Measurements from ENCODE around the gene TMEM53. TPM values are rescaled to one million over a fixed set of nuclear protein-coding genes. Genes with fewer than 3 reads are reported as not detected.

Gene TMEM53
- polyA plus RNA-seq, 1 of the 3 experiments (the other 2 are of a cell fraction): 14.9 TPM

DNA sequence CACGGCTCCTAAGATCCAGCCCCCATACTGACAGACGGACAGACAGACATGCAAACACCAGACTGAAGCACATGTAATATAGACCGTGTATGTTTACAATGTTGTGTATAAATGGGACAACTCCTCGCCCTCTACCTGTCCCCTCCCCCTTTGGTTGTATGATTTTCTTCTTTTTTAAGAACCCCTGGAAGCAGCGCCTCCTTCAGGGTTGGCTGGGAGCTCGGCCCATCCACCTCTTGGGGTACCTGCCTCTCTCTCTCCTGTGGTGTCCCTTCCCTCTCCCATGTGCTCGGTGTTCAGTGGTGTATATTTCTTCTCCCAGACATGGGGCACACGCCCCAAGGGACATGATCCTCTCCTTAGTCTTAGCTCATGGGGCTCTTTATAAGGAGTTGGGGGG is 23.2 kb downstream of the TMEM53 start:
- no peaks in the 10 kb centered on the region for H3K9me2 ChIP-seq
- H4K20me1 ChIP-seq (ENCODE audit: insufficient read depth): no peaks in the 10 kb centered on the region
- WGBS (ENCODE audit: low lambda C conversion rate): 88% methylated on average over 8 of the region's 8 CpGs
- no peak overlapping the region for H2AFZ ChIP-seq (ENCODE audit: low read depth)
- peaks cover 0 to 44% of the 10 kb centered on the region in 2 experiments for H3K36me3 ChIP-seq (replicated peaks in 1 of 2; ENCODE audit: control insufficient read depth in 1 of 2, insufficient read depth in 2 of 2, low read length in 1 of 2)
- no peak for DNase-seq
- CTCF ChIA-PET: interaction anchor here (0.6 to 7.5 kb wide), 21 partner anchors 11 to 434 kb away, joined by 3 to 163 read pairs (median 18); partner anchors contain the start of genes ARMH1 and TMEM53
- peaks cover 4% of the 10 kb centered on the region for H3F3A ChIP-seq (replicated peaks; ENCODE audit: insufficient read depth)
- no peaks in the 10 kb centered on the region for H3K79me2 ChIP-seq (ENCODE audit: insufficient read depth)
- TF ChIP-seq RFX5 (IDR thresholded peaks at IDR 0.05; ENCODE audit: low read length) (no peak), TCF12 (IDR thresholded peaks at IDR 0.05) (no peak), YY1 (IDR thresholded peaks at IDR 0.05; ENCODE audit: low read depth) (no peak), FOXM1 (IDR thresholded peaks at IDR 0.05; ENCODE audit: low read depth) (no peak), TEAD4 (IDR thresholded peaks at IDR 0.05; ENCODE audit: borderline replicate concordance, insufficient read depth) (no peak), POLR2AphosphoS5 (IDR thresholded peaks at IDR 0.05; ENCODE audit: low read depth, low read length) (no peak), SIN3A (IDR thresholded peaks at IDR 0.05; ENCODE audit: borderline replicate concordance, low read depth, low read length) (no peak), EZH2phosphoT487 (IDR thresholded peaks at IDR 0.05; ENCODE audit: borderline replicate concordance, low read depth) (no peak), NRF1 (IDR thresholded peaks at IDR 0.05; ENCODE audit: low read depth, low read length) (no peak), MEF2A (IDR thresholded peaks at IDR 0.05; ENCODE audit: borderline replicate concordance, low read depth) (no peak), NFIC (IDR thresholded peaks at IDR 0.05; ENCODE audit: borderline replicate concordance) (no peak), GABPA (IDR thresholded peaks at IDR 0.05; ENCODE audit: low read depth) (no peak), RXRA (IDR thresholded peaks at IDR 0.05; ENCODE audit: borderline replicate concordance, low read depth) (no peak), SMC3 (IDR thresholded peaks at IDR 0.05; ENCODE audit: low read depth, low read length) (no peak), GATA2 (CRISPR knock-in tag; IDR thresholded peaks at IDR 0.05) (no peak), CHD2 (IDR thresholded peaks at IDR 0.05; ENCODE audit: low read length, partially characterized antibody) (no peak)
- TF ChIP-seq, protein P1, sequence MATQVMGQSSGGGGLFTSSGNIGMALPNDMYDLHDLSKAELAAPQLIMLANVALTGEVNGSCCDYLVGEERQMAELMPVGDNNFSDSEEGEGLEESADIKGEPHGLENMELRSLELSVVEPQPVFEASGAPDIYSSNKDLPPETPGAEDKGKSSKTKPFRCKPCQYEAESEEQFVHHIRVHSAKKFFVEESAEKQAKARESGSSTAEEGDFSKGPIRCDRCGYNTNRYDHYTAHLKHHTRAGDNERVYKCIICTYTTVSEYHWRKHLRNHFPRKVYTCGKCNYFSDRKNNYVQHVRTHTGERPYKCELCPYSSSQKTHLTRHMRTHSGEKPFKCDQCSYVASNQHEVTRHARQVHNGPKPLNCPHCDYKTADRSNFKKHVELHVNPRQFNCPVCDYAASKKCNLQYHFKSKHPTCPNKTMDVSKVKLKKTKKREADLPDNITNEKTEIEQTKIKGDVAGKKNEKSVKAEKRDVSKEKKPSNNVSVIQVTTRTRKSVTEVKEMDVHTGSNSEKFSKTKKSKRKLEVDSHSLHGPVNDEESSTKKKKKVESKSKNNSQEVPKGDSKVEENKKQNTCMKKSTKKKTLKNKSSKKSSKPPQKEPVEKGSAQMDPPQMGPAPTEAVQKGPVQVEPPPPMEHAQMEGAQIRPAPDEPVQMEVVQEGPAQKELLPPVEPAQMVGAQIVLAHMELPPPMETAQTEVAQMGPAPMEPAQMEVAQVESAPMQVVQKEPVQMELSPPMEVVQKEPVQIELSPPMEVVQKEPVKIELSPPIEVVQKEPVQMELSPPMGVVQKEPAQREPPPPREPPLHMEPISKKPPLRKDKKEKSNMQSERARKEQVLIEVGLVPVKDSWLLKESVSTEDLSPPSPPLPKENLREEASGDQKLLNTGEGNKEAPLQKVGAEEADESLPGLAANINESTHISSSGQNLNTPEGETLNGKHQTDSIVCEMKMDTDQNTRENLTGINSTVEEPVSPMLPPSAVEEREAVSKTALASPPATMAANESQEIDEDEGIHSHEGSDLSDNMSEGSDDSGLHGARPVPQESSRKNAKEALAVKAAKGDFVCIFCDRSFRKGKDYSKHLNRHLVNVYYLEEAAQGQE (IDR thresholded peaks at IDR 0.05; ENCODE audit: low read depth, low read length): no peak
- TF ChIP-seq, protein P2, sequence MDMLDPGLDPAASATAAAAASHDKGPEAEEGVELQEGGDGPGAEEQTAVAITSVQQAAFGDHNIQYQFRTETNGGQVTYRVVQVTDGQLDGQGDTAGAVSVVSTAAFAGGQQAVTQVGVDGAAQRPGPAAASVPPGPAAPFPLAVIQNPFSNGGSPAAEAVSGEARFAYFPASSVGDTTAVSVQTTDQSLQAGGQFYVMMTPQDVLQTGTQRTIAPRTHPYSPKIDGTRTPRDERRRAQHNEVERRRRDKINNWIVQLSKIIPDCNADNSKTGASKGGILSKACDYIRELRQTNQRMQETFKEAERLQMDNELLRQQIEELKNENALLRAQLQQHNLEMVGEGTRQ (IDR thresholded peaks at IDR 0.05; ENCODE audit: borderline replicate concordance, low read depth, low read length): no peak
- TF ChIP-seq, protein P3, sequence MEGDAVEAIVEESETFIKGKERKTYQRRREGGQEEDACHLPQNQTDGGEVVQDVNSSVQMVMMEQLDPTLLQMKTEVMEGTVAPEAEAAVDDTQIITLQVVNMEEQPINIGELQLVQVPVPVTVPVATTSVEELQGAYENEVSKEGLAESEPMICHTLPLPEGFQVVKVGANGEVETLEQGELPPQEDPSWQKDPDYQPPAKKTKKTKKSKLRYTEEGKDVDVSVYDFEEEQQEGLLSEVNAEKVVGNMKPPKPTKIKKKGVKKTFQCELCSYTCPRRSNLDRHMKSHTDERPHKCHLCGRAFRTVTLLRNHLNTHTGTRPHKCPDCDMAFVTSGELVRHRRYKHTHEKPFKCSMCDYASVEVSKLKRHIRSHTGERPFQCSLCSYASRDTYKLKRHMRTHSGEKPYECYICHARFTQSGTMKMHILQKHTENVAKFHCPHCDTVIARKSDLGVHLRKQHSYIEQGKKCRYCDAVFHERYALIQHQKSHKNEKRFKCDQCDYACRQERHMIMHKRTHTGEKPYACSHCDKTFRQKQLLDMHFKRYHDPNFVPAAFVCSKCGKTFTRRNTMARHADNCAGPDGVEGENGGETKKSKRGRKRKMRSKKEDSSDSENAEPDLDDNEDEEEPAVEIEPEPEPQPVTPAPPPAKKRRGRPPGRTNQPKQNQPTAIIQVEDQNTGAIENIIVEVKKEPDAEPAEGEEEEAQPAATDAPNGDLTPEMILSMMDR (IDR thresholded peaks at IDR 0.05): no peak
- TF ChIP-seq, protein P4, sequence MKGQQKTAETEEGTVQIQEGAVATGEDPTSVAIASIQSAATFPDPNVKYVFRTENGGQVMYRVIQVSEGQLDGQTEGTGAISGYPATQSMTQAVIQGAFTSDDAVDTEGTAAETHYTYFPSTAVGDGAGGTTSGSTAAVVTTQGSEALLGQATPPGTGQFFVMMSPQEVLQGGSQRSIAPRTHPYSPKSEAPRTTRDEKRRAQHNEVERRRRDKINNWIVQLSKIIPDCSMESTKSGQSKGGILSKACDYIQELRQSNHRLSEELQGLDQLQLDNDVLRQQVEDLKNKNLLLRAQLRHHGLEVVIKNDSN (IDR thresholded peaks at IDR 0.05; ENCODE audit: borderline replicate concordance, low read depth): no peak
- no peak overlapping the region for H3K4me3 ChIP-seq (ENCODE audit: low read depth in 2 of 2, low read length in 1 of 2)
- no peak overlapping the region for H3K9ac ChIP-seq
- H3K4me2 ChIP-seq: no peak overlapping the region
- POLR2A ChIA-PET: interaction anchor here (0.9 to 6.0 kb wide), 7 partner anchors 9 to 35 kb away, joined by 3 to 50 read pairs (median 6); partner anchors contain the start of genes ARMH1 and TMEM53
- no peaks in the 10 kb centered on the region for H3K9me3 ChIP-seq
- no peaks in the 10 kb centered on the region for H3K27me3 ChIP-seq (ENCODE audit: insufficient read depth)
- peaks cover 0 to 31% of the 10 kb centered on the region in 2 experiments; a peak in 1 of 4 replicates for H3K4me1 ChIP-seq (ENCODE audit: control insufficient read depth in 1 of 2, insufficient read depth in 2 of 2, low read depth in 1 of 2, low read length in 1 of 2)
- no peak overlapping the region; a peak in 1 of 4 replicates for H3K27ac ChIP-seq (ENCODE audit: low read depth in 2 of 2, low read length in 1 of 2)
